Left ventricle myocardium inferior (tissue), 1 donor: ENCODE data around the gene TET2. TPM values are rescaled to one million over a fixed set of nuclear protein-coding genes. Genes with fewer than 3 reads are reported as not detected.
A peak's percentile ranks its signal among the peaks of the same experiment; 100 is the strongest.

Experiments used
- DNase-seq: peaks from one replicate; pipeline ENCODE4 v3.0.0-alpha.2; 2020
- H3K27ac ChIP-seq: fragments of 200-600 bp; replicated peaks from 2 replicates; pipeline ENCODE4 v1.8.0; 2021
- H3K27me3 ChIP-seq: fragments of 200-600 bp; 2 replicates; pipeline ENCODE4 v1.8.0; 2021; ENCODE audit warnings: low read depth
- H3K36me3 ChIP-seq: fragments of 200-600 bp; 2 replicates; pipeline ENCODE4 v1.8.0; 2021
- H3K4me1 ChIP-seq: fragments of 200-600 bp; 2 replicates; pipeline ENCODE4 v1.8.0; 2021
- H3K4me3 ChIP-seq: fragments of 200-600 bp; 2 replicates; pipeline ENCODE4 v1.8.0; 2021; ENCODE audit warnings: mild to moderate bottlenecking, moderate library complexity
- H3K9me3 ChIP-seq: fragments of 200-600 bp; replicated peaks from 2 replicates; pipeline ENCODE4 v1.8.0; 2021
- intact Hi-C: fragments of 100-400 bp; cut with micrococcal nuclease; formaldehyde crosslinking; loops from one replicate; pipeline ENCODE4 v1.11.0; 2022
- total RNA-seq: library from RNA; stranded (reverse); fragmentation: NEBNext Ultra II Directional; extraction: Animal tissue kit (Norgen Biotek cat#: 25700); gene quantifications from one replicate; pipeline ENCODE4 v1.2.1, GENCODE V29; 2021
- TF ChIP-seq, protein P1 (sequence below): fragments of 200-600 bp; IDR thresholded peaks from 2 replicates; pipeline ENCODE4 v1.8.0; 2021; ENCODE audit warnings: antibody characterized with exemption, mild to moderate bottlenecking, borderline replicate concordance
- donor health status: DM: no; HTN: yes; CAD: no; lungs with severe emphysema.

Gene TET2
- total RNA-seq, 1 donor from 2014 or later = 11.9 TPM

DNA sequence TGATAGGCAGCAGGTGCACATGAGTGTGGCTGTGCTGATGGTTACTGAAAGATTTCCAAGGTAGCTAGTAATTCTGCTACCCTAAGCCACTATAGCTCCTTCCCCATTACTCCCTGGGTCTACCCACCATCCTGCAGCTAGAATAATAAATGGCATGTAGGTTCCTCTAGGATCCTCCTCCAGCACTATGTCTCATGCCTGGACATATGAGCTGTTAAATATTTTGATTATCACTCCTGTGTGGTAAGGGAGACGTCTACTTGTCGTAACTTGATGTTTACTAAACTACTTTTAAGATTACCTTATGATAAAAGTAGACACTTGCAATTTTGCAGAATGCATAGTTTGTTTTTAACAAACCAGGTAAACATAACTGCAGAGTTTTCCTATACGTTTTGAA lies 35.5 kb downstream of the TET2 start:
- DNase-seq = no peak
- intact Hi-C loops = no loop called here

DNA sequence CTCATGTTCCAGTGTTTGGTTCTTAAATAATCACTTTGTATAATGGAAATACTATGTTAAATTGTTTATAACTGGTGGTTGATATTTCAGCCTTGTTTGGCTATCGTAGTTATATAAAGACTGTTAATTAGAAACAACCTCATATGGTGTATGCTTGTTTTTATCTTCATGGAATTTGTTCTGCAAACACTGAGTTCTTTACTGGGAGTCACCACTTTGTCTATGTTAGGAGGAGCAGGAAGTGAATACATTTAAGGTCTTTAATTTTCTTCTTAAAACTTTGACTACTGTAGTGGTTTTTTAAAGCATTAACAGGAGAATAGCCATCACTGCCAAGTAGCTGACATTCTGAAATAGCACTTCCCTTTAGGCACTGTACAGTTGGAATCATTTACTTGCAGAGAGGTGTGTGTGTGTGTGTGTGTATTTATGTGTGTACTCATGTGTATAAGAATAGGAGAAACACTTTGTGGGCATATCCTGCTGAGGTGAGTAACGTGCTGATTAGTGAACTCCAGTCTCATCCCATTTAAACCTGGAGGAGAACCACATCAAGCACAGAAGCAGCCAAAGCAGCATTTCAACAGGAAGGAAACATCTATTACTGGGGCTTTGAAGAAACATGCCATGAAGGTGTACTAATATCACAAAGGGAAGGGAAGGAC lies 37.8 kb downstream of the TET2 start:
- peaks cover 64% of the 10 kb centered on the region for H3K4me1 ChIP-seq
- intact Hi-C loops = no loop called here
- no peaks in the 10 kb centered on the region for H3K36me3 ChIP-seq
- no peak for DNase-seq
- H3K9me3 ChIP-seq = no peaks in the 10 kb centered on the region
- H3K4me3 ChIP-seq = no peak overlapping the region
- peak overlapping the region; percentile 9 for H3K27ac ChIP-seq
- H3K27me3 ChIP-seq = no peaks in the 10 kb centered on the region
- TF ChIP-seq, protein P1, sequence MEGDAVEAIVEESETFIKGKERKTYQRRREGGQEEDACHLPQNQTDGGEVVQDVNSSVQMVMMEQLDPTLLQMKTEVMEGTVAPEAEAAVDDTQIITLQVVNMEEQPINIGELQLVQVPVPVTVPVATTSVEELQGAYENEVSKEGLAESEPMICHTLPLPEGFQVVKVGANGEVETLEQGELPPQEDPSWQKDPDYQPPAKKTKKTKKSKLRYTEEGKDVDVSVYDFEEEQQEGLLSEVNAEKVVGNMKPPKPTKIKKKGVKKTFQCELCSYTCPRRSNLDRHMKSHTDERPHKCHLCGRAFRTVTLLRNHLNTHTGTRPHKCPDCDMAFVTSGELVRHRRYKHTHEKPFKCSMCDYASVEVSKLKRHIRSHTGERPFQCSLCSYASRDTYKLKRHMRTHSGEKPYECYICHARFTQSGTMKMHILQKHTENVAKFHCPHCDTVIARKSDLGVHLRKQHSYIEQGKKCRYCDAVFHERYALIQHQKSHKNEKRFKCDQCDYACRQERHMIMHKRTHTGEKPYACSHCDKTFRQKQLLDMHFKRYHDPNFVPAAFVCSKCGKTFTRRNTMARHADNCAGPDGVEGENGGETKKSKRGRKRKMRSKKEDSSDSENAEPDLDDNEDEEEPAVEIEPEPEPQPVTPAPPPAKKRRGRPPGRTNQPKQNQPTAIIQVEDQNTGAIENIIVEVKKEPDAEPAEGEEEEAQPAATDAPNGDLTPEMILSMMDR = no peak

More for the DNA sequence above, 35.5 kb downstream of the TET2 start:
- Histone ChIP-seq H3K9me3 (no peaks in the 10 kb centered on the region), H3K4me1 (peaks cover 60% of the 10 kb centered on the region), H3K36me3 (no peaks in the 10 kb centered on the region), H3K27me3 (no peaks in the 10 kb centered on the region), H3K27ac (no peak overlapping the region), H3K4me3 (no peak overlapping the region)
- TF ChIP-seq, protein P1 = no peak

DNA sequence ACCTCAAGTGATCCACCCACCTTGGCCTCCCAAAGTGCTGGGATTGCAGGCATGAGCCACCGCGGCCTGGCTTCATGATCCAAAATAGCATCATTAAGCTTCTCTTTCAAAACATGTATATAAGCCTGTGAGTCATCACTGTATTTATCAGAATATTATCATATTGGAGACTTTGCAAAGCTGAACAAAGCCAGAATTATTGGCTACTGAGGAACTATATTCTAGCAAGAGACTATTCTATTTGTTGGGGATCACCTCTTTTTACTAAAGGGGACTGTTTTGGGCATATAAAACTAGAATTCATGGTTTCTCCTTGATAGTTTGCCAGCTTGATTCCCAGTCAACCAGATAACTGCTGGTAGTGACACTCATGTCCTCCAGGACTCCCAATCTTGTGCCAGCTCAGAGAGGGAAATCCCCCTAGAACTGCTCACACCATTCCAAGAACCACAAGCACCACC lies 40.1 kb downstream of the TET2 start:
- intact Hi-C loops = no loop called here
- no peak overlapping the region for H3K27ac ChIP-seq
- H3K4me3 ChIP-seq = no peak overlapping the region
- H3K9me3 ChIP-seq = no peaks in the 10 kb centered on the region
- TF ChIP-seq, protein P1 = no peak
- H3K27me3 ChIP-seq = no peaks in the 10 kb centered on the region
- peaks cover 65% of the 10 kb centered on the region for H3K4me1 ChIP-seq
- no peaks in the 10 kb centered on the region for H3K36me3 ChIP-seq
- peak; percentile 24 for DNase-seq

DNA sequence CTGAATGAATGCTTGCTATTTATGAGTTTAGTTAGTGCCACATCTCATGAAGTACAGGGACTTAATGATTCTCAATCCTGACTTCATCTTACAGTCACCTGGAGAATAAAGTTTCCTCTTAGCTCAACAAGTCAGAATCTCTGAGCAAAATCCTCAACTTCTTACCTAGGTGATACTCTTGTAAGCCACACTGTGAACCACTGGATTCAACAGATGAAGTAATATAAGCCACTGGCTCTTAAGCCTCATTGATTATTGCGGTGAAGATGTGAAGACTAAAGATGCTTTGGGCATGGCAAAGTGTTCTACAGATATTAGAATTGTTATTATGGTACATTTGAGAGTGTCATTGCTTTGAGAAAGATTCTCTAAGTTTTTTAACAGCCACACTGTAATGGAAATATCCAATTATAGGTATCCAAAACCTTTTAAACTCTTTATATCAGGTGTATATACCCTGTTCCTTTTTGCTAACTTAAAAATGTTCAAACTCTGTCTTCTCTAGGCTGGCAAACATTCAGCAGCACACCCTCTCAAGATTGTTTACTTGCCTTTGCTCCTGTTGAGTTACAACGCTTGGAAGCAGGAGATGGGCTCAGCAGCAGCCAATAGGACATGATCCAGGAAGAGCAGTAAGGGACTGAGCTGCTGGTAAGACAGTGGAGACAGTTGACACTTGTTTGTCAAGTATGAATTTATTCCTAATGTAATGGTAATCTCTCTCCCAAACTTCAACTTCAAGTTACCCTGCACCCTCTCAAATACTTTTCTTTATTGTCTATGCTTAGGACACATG lies 43.4 kb downstream of the TET2 start:
- no peaks in the 10 kb centered on the region for H3K36me3 ChIP-seq
- H3K27me3 ChIP-seq = no peaks in the 10 kb centered on the region
- no peak overlapping the region for H3K4me3 ChIP-seq
- TF ChIP-seq, protein P1 = no peak
- intact Hi-C loops = loop anchor here (10.0 kb wide), 1 partner anchor 45 kb away; the partner anchor contains the start of gene TET2
- DNase-seq = no peak
- no peak overlapping the region for H3K27ac ChIP-seq
- H3K4me1 ChIP-seq = peaks cover 80% of the 10 kb centered on the region
- no peaks in the 10 kb centered on the region for H3K9me3 ChIP-seq

DNA sequence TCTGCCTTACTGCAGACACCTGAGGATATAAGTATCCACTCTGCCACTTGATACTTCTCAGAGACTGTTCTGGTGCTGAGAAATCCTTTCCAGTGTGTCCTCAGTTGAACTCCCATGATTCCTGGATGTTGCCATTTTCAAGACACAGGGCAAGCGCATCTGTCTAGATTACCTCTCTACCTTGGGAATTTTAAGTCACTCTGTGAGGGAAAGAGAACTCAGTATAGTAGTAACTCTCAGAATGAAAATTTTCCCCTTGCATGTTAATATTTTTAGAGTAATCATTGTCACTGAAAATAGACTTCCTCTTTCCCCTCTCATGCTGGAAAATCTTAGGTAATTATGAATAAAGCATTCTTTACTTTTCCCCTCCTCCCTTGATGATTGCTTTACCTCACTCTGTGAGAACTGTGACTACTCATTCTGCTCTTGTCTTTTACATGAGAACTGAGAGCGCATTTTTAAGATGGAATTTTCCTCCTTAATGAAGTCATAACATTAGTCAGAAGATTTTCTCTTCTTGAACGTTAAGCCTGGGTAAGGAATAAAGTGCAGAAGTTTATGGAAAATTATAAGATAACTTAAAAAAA lies 45.0 kb downstream of the TET2 start:
- Histone ChIP-seq H3K36me3 (no peaks in the 10 kb centered on the region), H3K27me3 (no peaks in the 10 kb centered on the region), H3K4me3 (peak overlapping the region; percentile 13), H3K4me1 (peaks cover 81% of the 10 kb centered on the region), H3K9me3 (no peaks in the 10 kb centered on the region), H3K27ac (peak overlapping the region; percentile 53)
- TF ChIP-seq, protein P1 = no peak
- intact Hi-C loops = loop anchor here (10.0 kb wide), 1 partner anchor 47 kb away; the partner anchor contains the start of gene TET2
- DNase-seq = no peak
